ENCODE results near the gene CHST6.
"Not testable (repeated sequence)": the region's sequence is repeated elsewhere in the genome, so short reads cannot be mapped to it uniquely, and the experiment has no call there.

CHST6 gene

GRCh38 chr16:75502916-75503605 is 7.8 kb upstream of the CHST6 start:
- no peak for TF ChIP-seq CTCF (conservative IDR thresholded peaks at IDR 0.05; ENCODE audit: low read depth, low read length)
- no peak for DNase-seq (ENCODE audit: low read depth)
- no peak overlapping the region for H3K4me3 ChIP-seq (ENCODE audit: low read depth, low read length)

- H3K4me3 ChIP-seq (ENCODE audit: low read depth, low read length), result not testable (repeated sequence)
- DNase-seq (ENCODE audit: low read depth), result peak; percentile 82
Observed at GRCh38 chr16:75501820-75502219, 6.6 kb upstream of the CHST6 start.

- TF ChIP-seq CTCF (conservative IDR thresholded peaks at IDR 0.05; ENCODE audit: low read depth, low read length), result no peak
- no peak overlapping the region for H3K4me3 ChIP-seq (ENCODE audit: low read depth, low read length)
- no peak for DNase-seq (ENCODE audit: low read depth)
Observed at GRCh38 chr16:75501359-75501758, 6.1 kb upstream of the CHST6 start.

- DNase-seq (ENCODE audit: low read depth); H3K4me3 ChIP-seq (ENCODE audit: low read depth, low read length): not testable (repeated sequence)
Observed at GRCh38 chr16:75498605-75499322, 3.5 kb upstream of the CHST6 start.

- no peak for DNase-seq (ENCODE audit: low read depth)
- TF ChIP-seq CTCF (conservative IDR thresholded peaks at IDR 0.05; ENCODE audit: low read depth, low read length), result no peak
Observed at GRCh38 chr16:75497558-75497957, 2.3 kb upstream of the CHST6 start.

GRCh38 chr16:75494661-75495075 is 573 bp downstream of the CHST6 start:
- no peak for TF ChIP-seq CTCF (conservative IDR thresholded peaks at IDR 0.05; ENCODE audit: low read depth, low read length)
- H3K4me3 ChIP-seq (ENCODE audit: low read depth, low read length), result peak overlapping the region; percentile 60
- peak; percentile 5 for DNase-seq (ENCODE audit: low read depth)

More at GRCh38 chr16:75497558-75497957, 2.3 kb upstream of the CHST6 start:
- H3K4me3 ChIP-seq (ENCODE audit: low read depth, low read length), result no peak overlapping the region

GRCh38 chr16:75494184-75494583 is 1.1 kb downstream of the CHST6 start:
- peak overlapping the region; percentile 60 for H3K4me3 ChIP-seq (ENCODE audit: low read depth, low read length)
- no peak for DNase-seq (ENCODE audit: low read depth)
- no peak for TF ChIP-seq CTCF (conservative IDR thresholded peaks at IDR 0.05; ENCODE audit: low read depth, low read length)

GRCh38 chr16:75491876-75492275 is 3.4 kb downstream of the CHST6 start:
- H3K4me3 ChIP-seq (ENCODE audit: low read depth, low read length), result no peak overlapping the region
- peak; percentile 10 for TF ChIP-seq CTCF (conservative IDR thresholded peaks at IDR 0.05; ENCODE audit: low read depth, low read length)
- no peak for DNase-seq (ENCODE audit: low read depth)

Data from choroid plexus epithelial cell (primary cell).